ENCODE measurements around the gene CEP250.

The CEP250 gene

GRCh38 chr20:35492352-35492751 lies 37.0 kb downstream of the CEP250 start:
- no peak overlapping the region for H3K4me3 ChIP-seq (replicated peaks; ENCODE audit: low read depth, low read length)
- TF ChIP-seq, protein P1, sequence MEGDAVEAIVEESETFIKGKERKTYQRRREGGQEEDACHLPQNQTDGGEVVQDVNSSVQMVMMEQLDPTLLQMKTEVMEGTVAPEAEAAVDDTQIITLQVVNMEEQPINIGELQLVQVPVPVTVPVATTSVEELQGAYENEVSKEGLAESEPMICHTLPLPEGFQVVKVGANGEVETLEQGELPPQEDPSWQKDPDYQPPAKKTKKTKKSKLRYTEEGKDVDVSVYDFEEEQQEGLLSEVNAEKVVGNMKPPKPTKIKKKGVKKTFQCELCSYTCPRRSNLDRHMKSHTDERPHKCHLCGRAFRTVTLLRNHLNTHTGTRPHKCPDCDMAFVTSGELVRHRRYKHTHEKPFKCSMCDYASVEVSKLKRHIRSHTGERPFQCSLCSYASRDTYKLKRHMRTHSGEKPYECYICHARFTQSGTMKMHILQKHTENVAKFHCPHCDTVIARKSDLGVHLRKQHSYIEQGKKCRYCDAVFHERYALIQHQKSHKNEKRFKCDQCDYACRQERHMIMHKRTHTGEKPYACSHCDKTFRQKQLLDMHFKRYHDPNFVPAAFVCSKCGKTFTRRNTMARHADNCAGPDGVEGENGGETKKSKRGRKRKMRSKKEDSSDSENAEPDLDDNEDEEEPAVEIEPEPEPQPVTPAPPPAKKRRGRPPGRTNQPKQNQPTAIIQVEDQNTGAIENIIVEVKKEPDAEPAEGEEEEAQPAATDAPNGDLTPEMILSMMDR (IDR thresholded peaks at IDR 0.05; ENCODE audit: low read depth, low read length, missing control alignments): no peak
- no peak for DNase-seq (ENCODE audit: extremely low read depth, low read depth)

GRCh38 chr20:35496481-35496880 lies 41.1 kb downstream of the CEP250 start:
- H3K4me3 ChIP-seq (replicated peaks; ENCODE audit: low read depth, low read length): no peak overlapping the region
- no peak for DNase-seq (ENCODE audit: extremely low read depth, low read depth)
- TF ChIP-seq, protein P1 (IDR thresholded peaks at IDR 0.05; ENCODE audit: low read depth, low read length, missing control alignments): no peak

GRCh38 chr20:35497320-35497719 lies 41.9 kb downstream of the CEP250 start:
- H3K4me3 ChIP-seq (replicated peaks; ENCODE audit: low read depth, low read length): no peak overlapping the region
- DNase-seq (ENCODE audit: extremely low read depth, low read depth): no peak
- TF ChIP-seq, protein P1 (IDR thresholded peaks at IDR 0.05; ENCODE audit: low read depth, low read length, missing control alignments): no peak

GRCh38 chr20:35497780-35498189 lies 42.4 kb downstream of the CEP250 start:
- DNase-seq (ENCODE audit: extremely low read depth, low read depth): no peak
- no peak overlapping the region for H3K4me3 ChIP-seq (replicated peaks; ENCODE audit: low read depth, low read length)
- TF ChIP-seq, protein P1 (IDR thresholded peaks at IDR 0.05; ENCODE audit: low read depth, low read length, missing control alignments): no peak

- TF ChIP-seq, protein P1 (IDR thresholded peaks at IDR 0.05; ENCODE audit: low read depth, low read length, missing control alignments): no peak
- no peak for DNase-seq (ENCODE audit: extremely low read depth, low read depth)
- no peak overlapping the region for H3K4me3 ChIP-seq (replicated peaks; ENCODE audit: low read depth, low read length)
Observed at GRCh38 chr20:35499271-35499670, 43.9 kb downstream of the CEP250 start.

DNA sequence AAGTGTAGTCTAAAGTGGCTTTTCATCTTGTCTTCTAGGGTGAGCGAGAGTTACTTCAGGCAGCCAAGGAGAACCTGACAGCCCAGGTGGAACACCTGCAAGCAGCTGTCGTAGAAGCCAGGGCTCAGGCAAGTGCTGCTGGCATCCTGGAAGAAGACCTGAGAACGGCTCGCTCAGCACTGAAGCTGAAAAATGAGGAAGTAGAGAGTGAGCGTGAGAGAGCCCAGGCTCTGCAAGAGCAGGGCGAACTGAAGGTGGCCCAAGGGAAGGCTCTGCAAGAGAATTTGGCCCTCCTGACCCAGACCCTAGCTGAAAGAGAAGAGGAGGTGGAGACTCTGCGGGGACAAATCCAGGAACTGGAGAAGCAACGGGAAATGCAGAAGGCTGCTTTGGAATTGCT lies 47.0 kb downstream of the CEP250 start:
- TF ChIP-seq, protein P1 (IDR thresholded peaks at IDR 0.05; ENCODE audit: low read depth, low read length, missing control alignments): no peak
- no peak overlapping the region for H3K4me3 ChIP-seq (replicated peaks; ENCODE audit: low read depth, low read length)
- no peak for DNase-seq (ENCODE audit: extremely low read depth, low read depth)

DNA sequence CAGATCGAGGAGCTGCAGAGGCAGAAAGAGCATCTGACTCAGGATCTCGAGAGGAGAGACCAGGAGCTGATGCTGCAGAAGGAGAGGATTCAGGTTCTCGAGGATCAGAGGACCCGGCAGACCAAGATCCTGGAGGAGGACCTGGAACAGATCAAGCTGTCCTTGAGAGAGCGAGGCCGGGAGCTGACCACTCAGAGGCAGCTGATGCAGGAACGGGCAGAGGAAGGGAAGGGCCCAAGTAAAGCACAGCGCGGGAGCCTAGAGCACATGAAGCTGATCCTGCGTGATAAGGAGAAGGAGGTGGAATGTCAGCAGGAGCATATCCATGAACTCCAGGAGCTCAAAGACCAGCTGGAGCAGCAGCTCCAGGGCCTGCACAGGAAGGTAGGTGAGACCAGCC lies 47.9 kb downstream of the CEP250 start:
- TF ChIP-seq, protein P1 (IDR thresholded peaks at IDR 0.05; ENCODE audit: low read depth, low read length, missing control alignments): no peak
- no peak for DNase-seq (ENCODE audit: extremely low read depth, low read depth)
- H3K4me3 ChIP-seq (replicated peaks; ENCODE audit: low read depth, low read length): no peak overlapping the region

Data from HFF-Myc (cell line).